ENCODE data around the gene ADAMTS19. TPM values are rescaled to one million over a fixed set of nuclear protein-coding genes. Genes with fewer than 3 reads are reported as not detected.
"Not testable (repeated sequence)": the region's sequence is repeated elsewhere in the genome, so short reads cannot be mapped to it uniquely, and the experiment has no call there.

Gene ADAMTS19
- polyA plus RNA-seq, 1 donor, result 15.1 TPM

GRCh38 chr5:129601576-129601975 is 141.5 kb downstream of the ADAMTS19 start:
- no peak for DNase-seq

- DNase-seq, result no peak
These were observed 148.3 kb downstream of the ADAMTS19 start for GRCh38 chr5:129608350-129608749.

GRCh38 chr5:129609710-129610109 is 149.6 kb downstream of the ADAMTS19 start:
- no peak for DNase-seq

GRCh38 chr5:129616517-129616916 is 156.4 kb downstream of the ADAMTS19 start:
- peak; percentile 39 for DNase-seq

GRCh38 chr5:129617206-129617605 is 157.1 kb downstream of the ADAMTS19 start:
- no peak for DNase-seq

- no peak for DNase-seq
These were observed 159.7 kb downstream of the ADAMTS19 start for GRCh38 chr5:129619782-129620181.

- DNase-seq, result no peak
These were observed 162.4 kb downstream of the ADAMTS19 start for GRCh38 chr5:129622531-129622930.

- no peak for DNase-seq
These were observed 169.5 kb downstream of the ADAMTS19 start for GRCh38 chr5:129629575-129629974.

GRCh38 chr5:129630101-129630500 is 170.0 kb downstream of the ADAMTS19 start:
- DNase-seq, result no peak

- peak; percentile 71 for DNase-seq
These were observed 171.9 kb downstream of the ADAMTS19 start for GRCh38 chr5:129631961-129632360.

- DNase-seq, result not testable (repeated sequence)
These were observed 177.4 kb downstream of the ADAMTS19 start for GRCh38 chr5:129637501-129637900.

GRCh38 chr5:129639331-129639730 is 179.2 kb downstream of the ADAMTS19 start:
- no peak for DNase-seq

GRCh38 chr5:129652349-129653056 is 192.4 kb downstream of the ADAMTS19 start:
- no peak for DNase-seq

- DNase-seq, result peak; percentile 61
These were observed 192.9 kb downstream of the ADAMTS19 start for GRCh38 chr5:129653057-129653375.

- DNase-seq, result no peak
These were observed 193.3 kb downstream of the ADAMTS19 start for GRCh38 chr5:129653442-129653841.

GRCh38 chr5:129656952-129657351 is 196.9 kb downstream of the ADAMTS19 start:
- DNase-seq, result no peak

GRCh38 chr5:129658801-129659200 is 198.7 kb downstream of the ADAMTS19 start:
- DNase-seq, result no peak

- DNase-seq, result peak; percentile 24
These were observed 201.4 kb downstream of the ADAMTS19 start for GRCh38 chr5:129661366-129662035.

GRCh38 chr5:129664336-129664937 is 204.3 kb downstream of the ADAMTS19 start:
- no peak for DNase-seq

- DNase-seq, result no peak
These were observed 210.9 kb downstream of the ADAMTS19 start for GRCh38 chr5:129670957-129671500.

GRCh38 chr5:129672006-129672405 is 211.9 kb downstream of the ADAMTS19 start:
- no peak for DNase-seq

GRCh38 chr5:129679671-129680070 is 219.6 kb downstream of the ADAMTS19 start:
- no peak for DNase-seq

GRCh38 chr5:129687941-129688340 is 227.8 kb downstream of the ADAMTS19 start:
- no peak for DNase-seq

- DNase-seq, result peak; percentile 53
These were observed 228.9 kb downstream of the ADAMTS19 start for GRCh38 chr5:129689045-129689444.
